Endothelial cell of umbilical vein (primary cell): ENCODE measurements around the gene MCF2L. TPM values are rescaled to one million over a fixed set of nuclear protein-coding genes. Genes with fewer than 3 reads are reported as not detected.

Experiments used
- BruUV-seq: library from RNA; stranded (reverse); fragments of 400-500 nt; replicated peaks from 2 replicates; lab custom pipeline; 2021; lab: Mats Ljungman, UMichigan
- CTCF ChIA-PET: fragments of 300-600, 350-600 bp; sonication (Branson Sonifier 250); formaldehyde crosslinking; loops from one replicate; lab custom pipeline; 2021; ENCODE audit warnings: antibody characterized with exemption, inconsistent platforms; lab: Charles Lee
- POLR2A ChIA-PET: fragments of 300-600, 350-600 bp; sonication (Branson Sonifier 250); formaldehyde crosslinking; loops from one replicate; lab custom pipeline; 2021; ENCODE audit warnings: antibody characterized with exemption, inconsistent platforms; lab: Charles Lee
- DNase-seq: peaks from one replicate; pipeline ENCODE4 v3.0.0-alpha.2; 2011; ENCODE audit warnings: low read depth, low spot score
- FAIRE-seq: peaks from 2 replicates; lab custom pipeline; 2011; peaks lifted over from hg19 to GRCh38; lab: Jason Lieb, UNC
- H2AFZ ChIP-seq: 2 replicates; pipeline ENCODE4 v1.6.0; 2012; ENCODE audit warnings: low read depth, low read length, control low read depth, inconsistent platforms
- H3K27ac ChIP-seq: 2 replicates; pipeline ENCODE4 v1.5.1; 2011; ENCODE audit warnings: low read depth, mild to moderate bottlenecking, control low read depth, low read length, moderate library complexity; ENCODE audit not compliant: insufficient read depth
- H3K27me3 ChIP-seq, 2 experiments: 2 replicates each; pipeline versions ENCODE4 v1.6.0 to v1.6.1; 2011; ENCODE audit warnings: low read length in 2 of 2, mixed read lengths in 1 of 2; ENCODE audit not compliant: control insufficient read depth in 2 of 2, insufficient read depth in 2 of 2
- H3K36me3 ChIP-seq, 2 experiments: 2 replicates in 1 of 2; 3 replicates in 1 of 2; pipeline ENCODE4 v1.5.1; 2011; ENCODE audit warnings: low read length in 2 of 2, mild to moderate bottlenecking in 1 of 2, moderate library complexity in 1 of 2; ENCODE audit not compliant: control insufficient read depth in 2 of 2, insufficient read depth in 2 of 2; ENCODE audit errors: extremely low read depth in 1 of 2
- H3K4me1 ChIP-seq: 3 replicates; pipeline ENCODE4 v1.5.1; 2011; ENCODE audit warnings: mild to moderate bottlenecking, low read length; ENCODE audit not compliant: control insufficient read depth, insufficient read depth; ENCODE audit errors: extremely low read depth
- H3K4me2 ChIP-seq: 2 replicates; pipeline ENCODE4 v1.6.1; 2011; ENCODE audit warnings: low read length, control low read depth, mixed read lengths; ENCODE audit not compliant: insufficient read depth
- H3K4me3 ChIP-seq, 3 experiments: fragments of 200-600 bp in 1 of 3; sonication (generic), shearing (Covaris generic) in 1 of 3; replicated peaks in 1 of 3; 2 replicates each; pipeline ENCODE4 v1.5.1; 2011 to 2016; ENCODE audit warnings: control low read depth in 3 of 3, low read length in 3 of 3, mild to moderate bottlenecking in 2 of 3, inconsistent platforms in 1 of 3, low read depth in 1 of 3, moderate library complexity in 1 of 3; ENCODE audit not compliant: insufficient read depth in 1 of 3
- H3K79me2 ChIP-seq: 2 replicates; pipeline ENCODE4 v1.6.0; 2012; ENCODE audit warnings: low read length, inconsistent platforms; ENCODE audit not compliant: control insufficient read depth, insufficient read depth
- H3K9ac ChIP-seq: replicated peaks from 2 replicates; pipeline ENCODE3; 2011; ENCODE audit warnings: low read length, control low read depth; ENCODE audit not compliant: insufficient read depth; ENCODE audit errors: extremely low read depth
- H3K9me1 ChIP-seq: replicated peaks from 3 replicates; pipeline ENCODE4 v1.6.0; 2011; ENCODE audit warnings: mild to moderate bottlenecking, low read length; ENCODE audit not compliant: control insufficient read depth, insufficient read depth; ENCODE audit errors: extremely low read depth
- H3K9me3 ChIP-seq: replicated peaks from 2 replicates; pipeline ENCODE4 v1.5.1; 2012; ENCODE audit warnings: low read length, inconsistent platforms; ENCODE audit not compliant: control insufficient read depth, insufficient read depth
- H4K20me1 ChIP-seq: replicated peaks from 2 replicates; pipeline ENCODE3; 2011; ENCODE audit warnings: mild to moderate bottlenecking, low read length; ENCODE audit not compliant: control insufficient read depth, insufficient read depth; ENCODE audit errors: extremely low read depth
- EZH2 ChIP-seq: IDR thresholded peaks from 2 replicates; pipeline ENCODE4 v1.6.1; 2012; ENCODE audit warnings: borderline replicate concordance, low read depth, mild to moderate bottlenecking, moderate library complexity, low read length, inconsistent platforms; ENCODE audit not compliant: severe bottlenecking
- FOS ChIP-seq: IDR thresholded peaks from 2 replicates; pipeline ENCODE4 v1.6.1; 2011; ENCODE audit warnings: mild to moderate bottlenecking, low read length, moderate library complexity, borderline replicate concordance; ENCODE audit not compliant: insufficient read depth
- GATA2 ChIP-seq: IDR thresholded peaks from 2 replicates; pipeline ENCODE4 v1.7.0; 2011; ENCODE audit warnings: low read depth, mild to moderate bottlenecking, moderate library complexity, mixed read lengths, low read length; ENCODE audit not compliant: insufficient read length, insufficient read depth
- JUN ChIP-seq: IDR thresholded peaks from 2 replicates; pipeline ENCODE4 v1.6.1; 2011; ENCODE audit warnings: borderline replicate concordance, low read depth; ENCODE audit not compliant: insufficient read length, insufficient read depth
- MAX ChIP-seq: IDR thresholded peaks from 2 replicates; pipeline ENCODE4 v1.6.1; 2011; ENCODE audit not compliant: insufficient read depth, insufficient read length
- MYC ChIP-seq: IDR thresholded peaks from one replicate; pipeline ENCODE4 v1.6.1; 2011; ENCODE audit warnings: mild to moderate bottlenecking, low read depth, low read length
- POLR2A ChIP-seq: IDR thresholded peaks from 2 replicates; pipeline ENCODE4 v1.6.1; 2012; ENCODE audit warnings: low read depth, mild to moderate bottlenecking, control low read depth, low read length
- POLR2AphosphoS5 ChIP-seq: IDR thresholded peaks from 2 replicates; pipeline ENCODE4 v1.6.1; 2012; ENCODE audit warnings: low read depth, mild to moderate bottlenecking, control low read depth, low read length, moderate library complexity; ENCODE audit not compliant: insufficient read depth
- dilution Hi-C: fragments of 300-500 bp; cut with MboI; formaldehyde crosslinking; loops from one replicate; pipeline ENCODE4 v1.15.0; 2019; ENCODE audit warnings: low sequenced_read_pairs; ENCODE audit not compliant: extremely low pct_ligation_motif_present
- intact Hi-C: fragments of 100-400 bp; cut with micrococcal nuclease; formaldehyde crosslinking; loops from one replicate; pipeline ENCODE4 v1.10.0; 2022
- polyA plus RNA-seq, 4 experiments: library from polyadenylated mRNA; depleted of rRNA in 3 of 4; stranded (reverse) in 3 of 4; unstranded in 1 of 4; fragments of >200 nt; gene quantifications; 2 replicates each; pipeline versions ENCODE4 v1.2.1 to v1.2.3, GENCODE V29; 2011 to 2012; ENCODE audit warnings: missing spikeins in 1 of 4
- total RNA-seq: library from RNA; stranded (reverse); gene quantifications from 2 replicates; pipeline ENCODE4 v1.2.3, GENCODE V29; 2021
- TF ChIP-seq, protein P1 (sequence below), 2 donors: IDR thresholded peaks; 1 replicate in 1 of 2; 2 replicates in 1 of 2; pipeline ENCODE4 v1.5.1; 2011; ENCODE audit warnings: low read length in 2 of 2, mild to moderate bottlenecking in 2 of 2, moderate library complexity in 2 of 2, control low read depth in 1 of 2, inconsistent platforms in 1 of 2, low read depth in 1 of 2; ENCODE audit not compliant: insufficient read depth in 1 of 2; ENCODE audit errors: extremely low read depth in 1 of 2

The MCF2L gene
- total and polyA plus RNA-seq, 2 donors (not counting 3 experiments of a cell fraction or from before 2014, with no cell fraction given): 0.33 to 0.58 TPM

DNA sequence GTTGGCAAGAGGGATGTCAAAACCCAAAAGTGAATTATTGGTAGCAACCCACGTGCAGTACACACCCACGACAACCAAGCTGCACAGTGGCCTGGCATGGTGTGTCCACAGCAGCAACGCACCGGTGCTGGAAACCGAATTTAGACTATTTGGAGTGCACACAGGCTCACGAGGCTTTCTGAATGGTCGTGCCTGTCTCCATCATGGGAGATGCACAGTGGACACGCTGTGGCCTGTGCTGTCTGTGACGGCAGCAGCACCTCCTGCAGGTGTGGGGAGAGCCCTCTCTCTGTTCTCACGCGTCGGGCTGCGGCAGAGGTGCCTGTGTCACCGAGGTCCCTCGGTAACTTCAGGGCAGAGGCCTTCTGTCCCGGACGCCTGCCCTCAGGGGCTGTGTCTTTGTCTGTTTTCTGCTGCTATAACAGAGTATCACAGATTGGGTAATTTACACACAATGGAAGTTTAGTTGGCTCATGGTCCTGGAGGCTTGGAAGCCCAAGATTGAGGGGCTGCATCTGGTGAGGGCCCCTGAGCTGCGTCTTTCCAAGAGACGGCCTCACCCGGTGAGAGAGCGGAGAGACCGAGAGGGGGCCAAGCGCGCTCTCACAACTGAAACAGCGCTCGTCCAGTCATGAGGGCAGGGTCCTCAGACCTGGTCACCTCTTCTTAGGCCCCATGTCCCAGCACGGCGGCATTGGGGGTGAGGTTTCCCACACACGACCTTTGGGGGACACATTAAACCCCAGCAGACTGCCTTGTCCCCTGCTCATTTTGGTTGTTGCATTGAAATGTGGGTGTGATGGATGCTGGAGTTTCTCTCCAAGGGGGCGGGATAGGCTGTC, 9.1 kb upstream of the MCF2L start:
- TF ChIP-seq MYC (no peak), FOS (no peak), MAX (no peak), POLR2A (no peak), EZH2 (no peak), POLR2AphosphoS5 (no peak), GATA2 (no peak), JUN (no peak)
- TF ChIP-seq, protein P1, sequence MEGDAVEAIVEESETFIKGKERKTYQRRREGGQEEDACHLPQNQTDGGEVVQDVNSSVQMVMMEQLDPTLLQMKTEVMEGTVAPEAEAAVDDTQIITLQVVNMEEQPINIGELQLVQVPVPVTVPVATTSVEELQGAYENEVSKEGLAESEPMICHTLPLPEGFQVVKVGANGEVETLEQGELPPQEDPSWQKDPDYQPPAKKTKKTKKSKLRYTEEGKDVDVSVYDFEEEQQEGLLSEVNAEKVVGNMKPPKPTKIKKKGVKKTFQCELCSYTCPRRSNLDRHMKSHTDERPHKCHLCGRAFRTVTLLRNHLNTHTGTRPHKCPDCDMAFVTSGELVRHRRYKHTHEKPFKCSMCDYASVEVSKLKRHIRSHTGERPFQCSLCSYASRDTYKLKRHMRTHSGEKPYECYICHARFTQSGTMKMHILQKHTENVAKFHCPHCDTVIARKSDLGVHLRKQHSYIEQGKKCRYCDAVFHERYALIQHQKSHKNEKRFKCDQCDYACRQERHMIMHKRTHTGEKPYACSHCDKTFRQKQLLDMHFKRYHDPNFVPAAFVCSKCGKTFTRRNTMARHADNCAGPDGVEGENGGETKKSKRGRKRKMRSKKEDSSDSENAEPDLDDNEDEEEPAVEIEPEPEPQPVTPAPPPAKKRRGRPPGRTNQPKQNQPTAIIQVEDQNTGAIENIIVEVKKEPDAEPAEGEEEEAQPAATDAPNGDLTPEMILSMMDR (IDR thresholded peaks at IDR 0.05; ENCODE audit: extremely low read depth in 1 of 2, insufficient read depth in 1 of 2, low read depth in 1 of 2, low read length in 2 of 2): no peak

More for the DNA sequence above, 9.1 kb upstream of the MCF2L start:
- H3K4me2 ChIP-seq: no peak overlapping the region
- H3K4me1 ChIP-seq: no peaks in the 10 kb centered on the region
- dilution Hi-C loops: no loop called here
- POLR2A ChIA-PET: interaction anchor here (0.5 kb wide), 1 partner anchor 24 kb away, joined by 5 read pairs; no protein-coding TSS in a partner anchor
- H4K20me1 ChIP-seq: no peaks in the 10 kb centered on the region
- H3K79me2 ChIP-seq: no peaks in the 10 kb centered on the region
- no TSS peak for BruUV-seq
- H3K9me3 ChIP-seq: no peaks in the 10 kb centered on the region
- no peaks in the 10 kb centered on the region for H3K36me3 ChIP-seq
- FAIRE-seq (no peak), DNase-seq (no peak)
- no peak overlapping the region for H3K9ac ChIP-seq
- CTCF ChIA-PET: interaction anchor here (1.3 kb wide), 1 partner anchor 17 kb away, joined by 4 read pairs; no protein-coding TSS in a partner anchor
- intact Hi-C loops: no loop called here
- no peak overlapping the region for H3K27ac ChIP-seq
- H3K27me3 ChIP-seq: no peaks in the 10 kb centered on the region
- no peak overlapping the region for H2AFZ ChIP-seq
- H3K9me1 ChIP-seq: no peaks in the 10 kb centered on the region
- no peak overlapping the region for H3K4me3 ChIP-seq
